ENCODE results near the gene UFC1. TPM values are rescaled to one million over a fixed set of nuclear protein-coding genes. Genes with fewer than 3 reads are reported as not detected.

The UFC1 gene
- total RNA-seq, 4 donors from 2014 or later = 30.1 to 96.4 (median 51.5) TPM

DNA sequence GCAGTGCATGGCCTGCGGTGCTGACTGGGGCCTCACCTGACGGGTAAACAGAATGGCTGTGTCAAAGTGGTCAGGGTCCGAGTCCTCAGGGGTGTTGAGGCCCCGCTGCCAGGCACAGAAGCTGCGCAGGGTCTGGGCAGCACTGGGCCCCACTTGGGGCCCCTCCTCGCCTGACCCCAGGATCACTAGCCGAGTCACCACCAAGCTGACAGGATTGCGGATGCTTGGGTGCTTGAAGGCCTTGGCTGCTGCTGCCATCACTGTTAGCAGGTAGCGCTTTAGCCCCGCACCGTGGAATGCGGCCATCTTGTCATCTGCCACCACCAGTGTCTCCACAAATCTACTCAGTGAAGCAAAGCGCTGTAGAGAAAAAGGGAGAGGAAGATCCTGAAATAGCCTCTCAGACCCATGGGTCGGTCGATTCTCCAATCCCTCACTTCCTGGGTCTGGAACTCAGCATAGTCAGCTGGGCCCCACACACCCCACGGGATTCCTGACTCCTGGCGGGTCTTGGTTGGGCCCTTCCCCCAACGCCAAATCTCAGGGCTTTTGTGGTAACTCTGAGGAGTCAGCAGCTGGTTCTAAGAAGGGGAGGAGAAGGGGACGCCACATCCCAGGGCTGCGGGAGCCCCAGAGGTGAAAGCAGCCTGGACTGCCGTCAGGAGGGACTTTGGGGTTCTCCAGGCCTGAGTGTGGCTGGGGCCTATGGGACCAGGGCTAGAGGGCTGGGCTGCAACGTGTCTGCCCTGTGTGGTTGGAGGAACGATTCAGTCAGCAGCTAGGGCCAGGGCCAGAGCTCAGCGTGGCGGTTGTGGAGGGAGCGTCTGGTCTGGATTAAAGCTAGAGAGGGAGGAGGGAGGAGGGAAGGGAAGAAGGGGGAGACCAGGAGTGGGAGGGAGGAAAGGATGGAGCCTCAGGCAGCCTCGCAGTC lies 43.0 kb downstream of the UFC1 start:
- WGBS, 2 donors (ENCODE audit: low coverage in 1 of 2) = 62 to 77% methylated on average over 4 to 26 of the region's 27 CpGs
- in situ Hi-C loops (cut with MboI; ENCODE audit: low pct_ligation_motif_present in 1 of 4, low pct_unique_long_range_greater_than_20kb in 1 of 4, low sequenced_read_pairs in 3 of 4) (no loop called here), intact Hi-C loops (cut with DNase I; ENCODE audit: low total_unique reads) (no loop called here)
- TF ChIP-seq POLR2AphosphoS5 (IDR thresholded peaks at IDR 0.05) (no peak), EP300 (IDR thresholded peaks at IDR 0.05; ENCODE audit: low read depth) (no peak), POLR2A (IDR thresholded peaks at IDR 0.05) (no peak)
- TF ChIP-seq, protein P1, sequence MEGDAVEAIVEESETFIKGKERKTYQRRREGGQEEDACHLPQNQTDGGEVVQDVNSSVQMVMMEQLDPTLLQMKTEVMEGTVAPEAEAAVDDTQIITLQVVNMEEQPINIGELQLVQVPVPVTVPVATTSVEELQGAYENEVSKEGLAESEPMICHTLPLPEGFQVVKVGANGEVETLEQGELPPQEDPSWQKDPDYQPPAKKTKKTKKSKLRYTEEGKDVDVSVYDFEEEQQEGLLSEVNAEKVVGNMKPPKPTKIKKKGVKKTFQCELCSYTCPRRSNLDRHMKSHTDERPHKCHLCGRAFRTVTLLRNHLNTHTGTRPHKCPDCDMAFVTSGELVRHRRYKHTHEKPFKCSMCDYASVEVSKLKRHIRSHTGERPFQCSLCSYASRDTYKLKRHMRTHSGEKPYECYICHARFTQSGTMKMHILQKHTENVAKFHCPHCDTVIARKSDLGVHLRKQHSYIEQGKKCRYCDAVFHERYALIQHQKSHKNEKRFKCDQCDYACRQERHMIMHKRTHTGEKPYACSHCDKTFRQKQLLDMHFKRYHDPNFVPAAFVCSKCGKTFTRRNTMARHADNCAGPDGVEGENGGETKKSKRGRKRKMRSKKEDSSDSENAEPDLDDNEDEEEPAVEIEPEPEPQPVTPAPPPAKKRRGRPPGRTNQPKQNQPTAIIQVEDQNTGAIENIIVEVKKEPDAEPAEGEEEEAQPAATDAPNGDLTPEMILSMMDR (IDR thresholded peaks at IDR 0.05) = no peak
- H3K27me3 ChIP-seq = no peaks in the 10 kb centered on the region
- no peak for DNase-seq
- H3K9me3 ChIP-seq = no peaks in the 10 kb centered on the region
- H3K36me3 ChIP-seq = no peaks in the 10 kb centered on the region
- peak overlapping the region in 1 of 4 donors; percentile 37 for H3K4me3 ChIP-seq
- H3K4me1 ChIP-seq = peaks cover 35 to 49% (median 36%) of the 10 kb centered on the region in 4 donors
- H3K27ac ChIP-seq = peak overlapping the region; percentile 90 to 98 (median 94)

DNA sequence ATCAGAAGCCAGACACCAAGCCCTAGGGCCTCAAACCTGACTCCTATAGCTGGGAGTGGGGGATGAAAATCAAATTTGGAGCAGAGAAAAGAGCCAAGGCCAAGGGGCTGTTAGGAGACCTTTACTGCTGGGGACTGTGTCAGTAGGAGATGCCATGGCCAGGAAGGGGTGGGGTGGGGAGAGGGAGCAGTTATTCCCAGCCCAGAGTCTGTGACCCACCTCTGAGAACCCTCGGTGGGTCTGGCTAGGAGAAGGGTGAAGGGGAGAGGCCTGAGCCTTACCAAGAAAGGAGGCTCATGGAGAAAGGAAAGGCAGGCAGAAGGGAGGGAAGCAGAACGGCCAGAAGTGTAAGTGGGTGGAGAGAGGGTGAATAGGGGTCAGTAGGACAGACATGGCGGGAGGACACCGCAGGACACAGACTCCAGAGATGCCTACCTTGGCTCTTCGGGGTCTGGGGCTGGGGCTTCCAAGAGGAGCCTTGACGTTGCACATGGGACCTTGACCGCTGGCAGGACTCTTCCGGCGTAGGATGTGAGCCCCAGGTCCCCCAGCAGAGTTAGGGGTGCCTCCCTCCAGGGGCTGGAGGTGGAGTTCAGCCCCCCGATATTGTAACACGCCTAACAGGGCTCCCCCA lies 43.9 kb downstream of the UFC1 start:
- no peaks in the 10 kb centered on the region for H3K9me3 ChIP-seq
- peak overlapping the region; percentile 90 to 98 (median 94) for H3K27ac ChIP-seq
- peak overlapping the region in 3 of 4 donors; percentile 3 to 37 (median 22) for H3K4me3 ChIP-seq
- in situ Hi-C loops (cut with MboI; ENCODE audit: low pct_ligation_motif_present in 1 of 4, low pct_unique_long_range_greater_than_20kb in 1 of 4, low sequenced_read_pairs in 3 of 4) (no loop called here), intact Hi-C loops (cut with DNase I; ENCODE audit: low total_unique reads) (no loop called here)
- DNase-seq = no peak
- peaks cover 35 to 51% (median 37%) of the 10 kb centered on the region in 4 donors for H3K4me1 ChIP-seq
- H3K36me3 ChIP-seq = no peaks in the 10 kb centered on the region
- H3K27me3 ChIP-seq = no peaks in the 10 kb centered on the region
- TF ChIP-seq EP300 (IDR thresholded peaks at IDR 0.05; ENCODE audit: low read depth) = no peak
- no peak for TF ChIP-seq POLR2A (IDR thresholded peaks at IDR 0.05)
- no peak for TF ChIP-seq POLR2AphosphoS5 (IDR thresholded peaks at IDR 0.05)
- TF ChIP-seq, protein P1 (IDR thresholded peaks at IDR 0.05) = no peak
- 71 to 84% methylated on average over 4 to 7 of the region's 11 CpGs for WGBS, 2 donors (ENCODE audit: low coverage in 1 of 2)

DNA sequence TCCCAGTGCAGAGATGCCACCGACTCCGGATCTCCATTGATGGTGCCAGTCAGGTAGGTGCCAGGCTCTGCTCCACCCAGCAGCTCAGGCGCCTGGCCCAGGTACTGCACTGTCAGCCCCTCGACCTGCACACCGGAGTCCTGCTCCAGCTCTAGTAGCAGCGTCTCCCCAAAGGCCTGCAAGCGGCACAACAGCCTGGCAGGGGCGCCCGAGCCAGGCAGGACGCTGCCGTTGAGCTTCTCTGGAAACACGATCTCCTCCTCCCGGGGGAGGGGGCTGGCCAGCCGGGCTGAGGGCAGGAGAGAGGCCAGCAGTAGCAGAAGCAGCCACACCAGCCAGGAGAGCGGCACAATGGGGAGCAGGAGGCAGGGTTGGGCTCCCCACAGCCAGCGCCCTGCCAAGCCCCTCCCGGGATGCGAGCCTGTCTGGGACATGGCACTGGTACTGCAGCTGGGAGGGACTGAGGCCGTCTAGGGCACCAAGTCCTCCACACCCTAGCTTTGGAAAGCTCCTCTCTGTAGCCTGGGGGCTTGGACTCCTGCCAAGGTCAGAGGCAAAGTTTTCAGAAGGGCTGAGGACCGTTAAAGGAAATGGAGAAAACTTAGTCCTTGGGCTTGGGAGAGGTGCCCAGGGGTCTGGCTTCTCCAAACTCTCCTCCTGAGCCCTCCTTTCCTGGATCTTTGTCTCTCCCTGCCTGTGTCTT lies 44.6 kb downstream of the UFC1 start:
- Histone ChIP-seq H3K36me3 (peaks cover 0 to under 1% (median 0%) of the 10 kb centered on the region in 4 donors), H3K4me3 (peak overlapping the region in 3 of 4 donors; percentile 3 to 37 (median 22)), H3K27ac (peak overlapping the region; percentile 90 to 98 (median 94)), H3K27me3 (no peaks in the 10 kb centered on the region), H3K4me1 (peaks cover 34 to 57% (median 43%) of the 10 kb centered on the region in 4 donors), H3K9me3 (no peaks in the 10 kb centered on the region)
- TF ChIP-seq POLR2AphosphoS5 (IDR thresholded peaks at IDR 0.05) (no peak), EP300 (IDR thresholded peaks at IDR 0.05; ENCODE audit: low read depth) (no peak), POLR2A (IDR thresholded peaks at IDR 0.05) (no peak)
- TF ChIP-seq, protein P1 (IDR thresholded peaks at IDR 0.05) = no peak
- in situ Hi-C loops (cut with MboI; ENCODE audit: low pct_ligation_motif_present in 1 of 4, low pct_unique_long_range_greater_than_20kb in 1 of 4, low sequenced_read_pairs in 3 of 4) (no loop called here), intact Hi-C loops (cut with DNase I; ENCODE audit: low total_unique reads) (no loop called here)
- no peak for DNase-seq
- 37% methylated on average over 6 of the region's 20 CpGs; no CpG with 5 or more reads in 1 of the 2 donors for WGBS, 2 donors (ENCODE audit: low coverage in 1 of 2)
